H1 (cell line): ENCODE results near the gene MACROD2. TPM values are rescaled to one million over a fixed set of nuclear protein-coding genes. Genes with fewer than 3 reads are reported as not detected.

ENCODE experiments used
- BACH1 ChIP-seq: IDR thresholded peaks from 2 replicates; pipeline ENCODE4 v1.6.1; 2012; ENCODE audit warnings: low read length, improper control_type of control experiment
- polyA plus RNA-seq, 7 experiments: library from polyadenylated mRNA; depleted of rRNA in 3 of 7; stranded (reverse) in 5 of 7; unstranded in 2 of 7; fragments of >200 nt in 5 of 7; fragments of 200-250 nt in 2 of 7; gene quantifications; 1 replicate in 5 of 7; 2 replicates in 1 of 7; 4 replicates in 1 of 7; pipeline versions ENCODE4 v1.2.1 to v1.2.3, GENCODE V29; 2011 to 2013; ENCODE audit warnings: missing spikeins in 2 of 7, mixed read lengths in 2 of 7
- total RNA-seq: library from RNA; stranded (reverse); fragmentation: NEBNext Ultra II Directional; extraction: Animal tissue kit (Norgen Biotek cat#: 25700); gene quantifications from 2 replicates; pipeline ENCODE4 v1.2.1, GENCODE V29; 2021

Gene MACROD2
- total and polyA plus RNA-seq, 2 of the 8 experiments (the other 6 are each of a cell fraction or from before 2014, with no cell fraction given), result 0.70 to 3.9 TPM

DNA sequence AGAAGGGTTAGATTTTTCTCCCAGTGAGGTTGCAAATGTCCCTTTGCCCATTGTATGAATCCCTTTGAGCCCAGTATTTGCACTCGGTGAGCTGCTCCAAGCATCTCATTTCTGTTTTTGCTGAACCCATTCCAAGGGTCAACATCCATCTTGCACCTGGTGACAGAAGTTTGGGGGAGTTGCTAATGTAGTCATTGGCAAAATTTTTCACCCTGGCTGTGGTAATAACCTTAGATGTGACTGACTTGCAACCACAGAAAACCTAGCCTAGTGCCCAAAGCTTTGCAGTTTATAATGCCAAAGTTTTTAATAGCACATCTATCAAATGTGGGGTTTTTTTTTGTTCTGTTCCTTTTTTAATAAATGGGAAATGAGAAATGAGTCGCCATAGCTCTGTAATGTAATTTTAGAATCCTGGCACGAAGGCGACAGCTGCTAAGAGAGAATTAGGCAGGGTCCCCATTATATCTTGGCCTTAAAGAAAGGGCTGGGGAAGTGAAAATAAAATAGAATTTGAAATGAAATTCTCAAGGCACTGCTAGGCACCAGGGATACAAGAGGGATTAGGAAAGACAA, 1895.2 kb downstream of the MACROD2 start (continued):
- no peak for TF ChIP-seq BACH1
